Cardiac septum (tissue), 1 donor: Measurements from ENCODE around the gene FAN1. TPM values are rescaled to one million over a fixed set of nuclear protein-coding genes. Genes with fewer than 3 reads are reported as not detected.
"Not testable (repeated sequence)": the region's sequence is repeated elsewhere in the genome, so short reads cannot be mapped to it uniquely, and the experiment has no call there.

Experiments
- DNase-seq: peaks from one replicate; pipeline ENCODE4 v3.0.0-alpha.2; 2020; ENCODE audit warnings: low spot score
- intact Hi-C: fragments of 100-400 bp; cut with DNase I; formaldehyde crosslinking; loops from one replicate; pipeline ENCODE4 v1.14.0; 2022
- long read RNA-seq: library from polyadenylated mRNA; unstranded; transcript quantifications from one replicate; pipeline ENCODE4 v2.0.0, GENCODE V29; 2021
- total RNA-seq: library from RNA; stranded (reverse); fragmentation: NEBNext Ultra II Directional; extraction: Animal tissue kit (Norgen Biotek cat#: 25700); gene quantifications from one replicate; pipeline ENCODE4 v1.2.1, GENCODE V29; 2021
- donor health status: DM: no; HTN: no; CAD: no.

The FAN1 gene
- total RNA-seq, result 15.9 TPM
- long read RNA-seq, full-length matches to known transcripts, result 14 of 41 reads
- long read RNA-seq, partial matches to known transcripts, result 12 of 41 reads
- long read RNA-seq, other reads (novel, unspliced or antisense), result 15 of 41 reads

DNA sequence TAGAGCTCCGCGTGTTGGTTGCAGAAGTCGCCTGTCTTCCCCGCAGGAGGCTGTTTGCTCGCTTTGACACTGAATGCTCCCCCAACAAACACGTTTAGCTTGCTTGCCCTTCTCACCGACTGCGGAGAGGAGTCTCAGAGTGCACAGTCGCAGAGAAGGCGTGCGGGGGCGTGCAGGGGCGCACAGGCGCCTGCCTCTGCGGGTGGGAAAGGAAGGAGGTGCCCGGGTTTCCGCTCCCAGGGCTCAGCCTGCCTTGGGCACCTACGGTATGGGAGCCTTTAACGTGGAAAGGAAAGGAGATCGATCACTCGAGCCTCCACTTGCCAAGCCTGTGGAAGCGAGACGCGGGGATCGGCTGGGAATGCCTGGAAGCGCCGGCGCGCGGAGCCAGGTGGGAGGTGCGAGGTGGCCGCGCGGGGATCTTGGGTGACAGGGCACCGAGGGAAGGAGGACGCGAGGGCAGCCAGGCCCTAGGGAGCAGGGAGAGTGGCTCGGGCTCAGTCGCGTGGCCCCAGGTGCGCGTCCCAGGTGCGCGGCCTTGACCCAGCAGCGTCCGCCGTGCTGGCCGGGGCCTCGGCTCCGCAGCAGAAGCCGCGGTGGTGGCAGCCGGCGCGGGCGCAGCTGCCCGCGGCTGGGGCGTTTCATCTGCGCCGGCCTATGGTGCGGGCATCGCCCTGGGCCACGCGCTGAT is at the start of gene FAN1:
Gene FAN1, plus strand, starts transcription at position 419 of the 691 bp plus-strand sequence. CDS start 749 bp downstream, outside the sequence.
- intact Hi-C loops, result loop anchor here (1.0 to 10.0 kb wide), 3 partner anchors 88 to 581 kb away; partner anchors contain the start of gene MTMR10
- DNase-seq, result peak; percentile 92

DNA sequence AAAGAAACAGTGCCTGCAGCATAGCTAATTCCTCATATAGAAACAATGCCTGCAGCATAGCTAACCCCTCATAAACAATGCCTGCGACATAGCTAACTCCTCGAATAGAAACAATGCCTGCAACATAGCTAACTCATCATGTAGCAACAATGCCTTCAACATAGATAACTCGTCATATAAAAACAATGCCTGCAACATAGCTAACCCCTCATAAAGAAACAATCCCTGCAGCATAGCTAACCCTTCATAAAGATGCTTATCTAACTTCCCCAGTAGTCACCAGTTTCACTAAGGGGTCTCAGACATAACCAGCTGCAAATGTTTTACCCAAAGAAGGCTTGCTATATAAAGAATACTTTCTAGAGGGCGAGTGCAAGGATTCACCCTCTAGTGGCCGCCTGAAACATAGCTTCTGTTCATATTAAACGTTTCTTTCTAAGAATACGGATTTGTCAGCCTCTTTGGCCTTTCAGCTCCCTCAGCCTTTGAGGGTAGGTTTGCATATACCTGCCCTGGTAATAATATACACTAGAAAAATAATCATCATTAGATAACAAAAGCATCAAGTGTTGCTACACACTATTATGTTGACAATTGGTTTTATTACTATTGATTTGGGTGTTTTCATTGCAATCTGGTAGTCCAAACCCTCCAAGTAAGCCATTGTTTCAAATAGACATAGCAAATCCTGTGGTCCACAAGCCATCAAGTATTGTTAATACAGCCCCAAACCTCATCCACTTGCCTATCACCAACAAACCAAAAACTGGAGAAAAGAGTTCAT is 44.4 kb upstream of the FAN1 start:
- intact Hi-C loops, result no loop called here
- DNase-seq, result no peak

DNA sequence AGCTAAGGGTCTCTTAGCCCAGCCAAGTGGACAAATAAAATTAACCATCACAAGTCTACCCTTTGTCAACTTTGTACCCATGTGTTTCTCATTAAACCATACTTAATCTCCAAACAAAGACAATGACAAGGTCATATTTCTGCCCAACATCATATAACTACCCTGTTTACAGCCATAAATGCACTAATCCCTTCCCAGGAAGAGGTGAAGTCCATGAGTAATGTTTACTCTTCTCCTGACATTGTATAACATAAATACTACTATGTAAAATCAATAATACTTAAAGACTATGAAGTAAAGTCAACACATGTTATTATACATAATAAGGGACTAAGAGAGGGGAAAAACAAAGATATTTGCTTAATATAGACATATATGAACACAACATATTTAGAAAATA is 38.5 kb upstream of the FAN1 start:
- DNase-seq, result no peak
- intact Hi-C loops, result no loop called here

GRCh38 chr15:30870681-30871080 is 33.0 kb upstream of the FAN1 start:
- no peak for DNase-seq
- intact Hi-C loops, result no loop called here

- intact Hi-C loops, result no loop called here
- DNase-seq, result no peak
Observed at GRCh38 chr15:30872341-30872748, 31.4 kb upstream of the FAN1 start.

- no peak for DNase-seq
- intact Hi-C loops, result no loop called here
Observed at GRCh38 chr15:30877070-30877469, 26.6 kb upstream of the FAN1 start.

DNA sequence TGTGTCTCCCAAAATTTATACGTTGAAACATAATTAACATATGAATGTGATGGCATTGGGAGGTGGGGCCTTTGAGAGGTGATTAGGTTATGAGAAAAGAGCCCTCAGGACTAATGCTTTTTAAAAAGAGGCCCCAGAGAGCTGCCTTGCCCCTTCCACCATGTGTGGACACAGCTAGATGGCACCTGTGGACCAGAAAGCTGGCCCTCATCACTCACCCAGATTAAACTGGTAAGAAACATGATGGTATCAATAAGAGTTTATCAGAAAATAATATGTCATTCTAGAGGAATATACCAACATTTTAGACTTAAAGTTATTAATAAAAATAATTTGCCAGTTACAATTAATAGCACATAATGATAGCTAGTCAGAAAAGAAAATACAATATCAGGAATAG is 25.2 kb upstream of the FAN1 start:
- DNase-seq, result no peak
- intact Hi-C loops, result no loop called here

DNA sequence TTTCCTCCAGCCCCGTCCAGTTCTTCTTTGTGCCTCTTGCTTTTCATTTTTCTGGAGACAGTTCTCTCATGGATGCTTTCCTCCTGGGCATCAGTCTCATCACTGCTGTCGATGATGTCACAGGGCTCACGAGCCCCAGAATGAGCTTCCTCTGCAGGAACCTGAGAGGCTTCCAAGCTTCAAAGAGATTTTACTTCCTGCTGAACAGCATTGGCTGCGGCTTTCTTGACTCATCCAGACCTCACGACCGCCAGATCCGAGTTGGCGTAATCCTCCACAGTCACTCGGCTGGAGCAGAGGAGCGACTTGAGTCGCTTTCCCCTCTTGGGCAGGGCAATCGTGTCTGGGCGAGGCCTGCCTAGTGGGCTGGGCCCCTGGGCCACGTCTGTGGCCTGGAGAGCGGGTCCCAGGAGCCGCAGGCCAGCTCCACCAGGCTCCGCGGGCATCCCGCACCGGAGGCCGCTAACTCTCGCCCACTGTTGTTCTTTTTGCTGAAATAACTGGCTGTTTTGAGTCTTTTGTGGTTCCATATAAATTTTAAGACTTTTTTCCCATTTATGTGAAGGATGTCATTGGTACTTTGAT is 20.8 kb upstream of the FAN1 start:
- intact Hi-C loops, result no loop called here
- DNase-seq, result no peak

GRCh38 chr15:30883666-30884065 is 20.0 kb upstream of the FAN1 start:
- intact Hi-C loops, DNase-seq: not testable (repeated sequence)

GRCh38 chr15:30885814-30886213 is 17.9 kb upstream of the FAN1 start:
- no peak for DNase-seq
- intact Hi-C loops, result no loop called here

- no peak for DNase-seq
- intact Hi-C loops, result no loop called here
Observed at GRCh38 chr15:30889196-30889595, 14.5 kb upstream of the FAN1 start.

- DNase-seq, result no peak
- intact Hi-C loops, result no loop called here
Observed at GRCh38 chr15:30895461-30896210, 8.1 kb upstream of the FAN1 start.

GRCh38 chr15:30896211-30896606 is 7.5 kb upstream of the FAN1 start:
- intact Hi-C loops, result no loop called here

GRCh38 chr15:30901889-30902288 is 1.8 kb upstream of the FAN1 start:
- intact Hi-C loops, result loop anchor here (10.0 kb wide), 2 partner anchors 223 to 583 kb away; no protein-coding TSS in a partner anchor

More at GRCh38 chr15:30896211-30896606, 7.5 kb upstream of the FAN1 start:
- DNase-seq, result no peak

DNA sequence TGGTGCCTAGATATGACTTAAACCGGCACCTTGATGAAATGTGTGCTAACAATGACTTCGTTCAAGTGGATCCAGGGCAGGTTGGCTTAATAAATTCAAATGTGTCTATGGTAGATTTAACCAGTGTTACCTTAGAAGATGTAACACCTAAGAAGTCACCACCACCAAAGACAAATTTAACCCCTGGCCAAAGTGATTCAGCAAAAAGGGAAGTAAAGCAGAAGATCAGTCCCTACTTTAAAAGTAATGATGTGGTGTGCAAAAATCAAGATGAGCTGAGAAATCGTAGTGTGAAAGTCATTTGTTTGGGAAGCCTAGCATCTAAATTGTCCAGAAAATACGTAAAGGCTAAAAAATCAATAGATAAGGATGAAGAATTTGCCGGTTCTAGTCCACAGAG is 1.1 kb downstream of the FAN1 start:
- no peak for DNase-seq
- intact Hi-C loops, result loop anchor here (10.0 kb wide), 2 partner anchors 220 to 580 kb away; no protein-coding TSS in a partner anchor

More at GRCh38 chr15:30901889-30902288, 1.8 kb upstream of the FAN1 start:
- DNase-seq, result no peak

GRCh38 chr15:30905821-30906220 is 2.1 kb downstream of the FAN1 start:
- no peak for DNase-seq

GRCh38 chr15:30906366-30906765 is 2.7 kb downstream of the FAN1 start:
- intact Hi-C loops, result loop anchor here (10.0 kb wide), 2 partner anchors 218 to 578 kb away; no protein-coding TSS in a partner anchor

More at GRCh38 chr15:30905821-30906220, 2.1 kb downstream of the FAN1 start:
- intact Hi-C loops, result loop anchor here (10.0 kb wide), 2 partner anchors 219 to 579 kb away; no protein-coding TSS in a partner anchor

DNA sequence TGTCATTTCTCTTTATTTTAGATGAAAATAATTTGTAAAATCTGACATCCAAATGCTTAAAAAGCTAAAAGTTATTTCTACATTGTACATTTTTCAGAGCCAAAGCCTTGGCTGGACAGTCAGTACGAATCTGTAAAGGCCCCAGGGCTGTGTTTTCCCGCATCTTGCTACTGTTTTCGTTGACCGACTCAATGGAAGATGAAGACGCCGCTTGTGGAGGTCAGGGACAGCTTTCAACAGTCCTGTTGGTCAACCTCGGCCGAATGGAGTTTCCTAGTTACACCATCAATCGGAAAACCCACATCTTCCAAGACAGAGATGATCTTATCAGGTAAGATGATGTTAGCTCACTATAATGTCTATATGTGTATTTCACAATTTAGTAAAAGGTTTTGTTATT is 10.0 kb downstream of the FAN1 start:
- no peak for DNase-seq
- intact Hi-C loops, result no loop called here

More at GRCh38 chr15:30906366-30906765, 2.7 kb downstream of the FAN1 start:
- DNase-seq, result no peak

DNA sequence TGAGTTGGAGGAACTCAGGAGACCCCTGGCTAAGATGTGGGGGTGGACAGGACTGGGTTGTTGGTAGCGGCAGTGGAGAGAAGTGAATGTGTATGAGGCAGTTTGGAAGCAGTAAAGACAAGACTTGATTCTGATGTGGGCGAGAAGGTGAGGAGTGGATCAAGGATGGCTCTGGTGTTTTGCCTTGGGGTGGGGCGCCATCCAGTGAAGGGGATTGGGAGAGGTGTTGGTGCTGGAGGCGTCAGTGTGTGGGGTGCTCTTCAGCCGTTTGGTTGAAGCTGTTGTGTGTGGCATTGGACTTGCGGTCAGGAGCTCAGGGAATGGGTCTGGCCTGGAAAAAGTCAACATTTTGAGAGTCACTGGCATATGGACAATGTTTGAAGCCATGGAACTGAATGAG is 13.3 kb downstream of the FAN1 start:
- intact Hi-C loops, result no loop called here
- DNase-seq, result no peak
